NCI-H226 (cell line): Measurements from ENCODE around the gene RPL37A.
A peak's percentile ranks its signal among the peaks of the same experiment; 100 is the strongest.

Experiments used
- DNase-seq: peaks from one replicate; pipeline ENCODE4 v3.0.0-alpha.2; 2015

Gene RPL37A

DNA sequence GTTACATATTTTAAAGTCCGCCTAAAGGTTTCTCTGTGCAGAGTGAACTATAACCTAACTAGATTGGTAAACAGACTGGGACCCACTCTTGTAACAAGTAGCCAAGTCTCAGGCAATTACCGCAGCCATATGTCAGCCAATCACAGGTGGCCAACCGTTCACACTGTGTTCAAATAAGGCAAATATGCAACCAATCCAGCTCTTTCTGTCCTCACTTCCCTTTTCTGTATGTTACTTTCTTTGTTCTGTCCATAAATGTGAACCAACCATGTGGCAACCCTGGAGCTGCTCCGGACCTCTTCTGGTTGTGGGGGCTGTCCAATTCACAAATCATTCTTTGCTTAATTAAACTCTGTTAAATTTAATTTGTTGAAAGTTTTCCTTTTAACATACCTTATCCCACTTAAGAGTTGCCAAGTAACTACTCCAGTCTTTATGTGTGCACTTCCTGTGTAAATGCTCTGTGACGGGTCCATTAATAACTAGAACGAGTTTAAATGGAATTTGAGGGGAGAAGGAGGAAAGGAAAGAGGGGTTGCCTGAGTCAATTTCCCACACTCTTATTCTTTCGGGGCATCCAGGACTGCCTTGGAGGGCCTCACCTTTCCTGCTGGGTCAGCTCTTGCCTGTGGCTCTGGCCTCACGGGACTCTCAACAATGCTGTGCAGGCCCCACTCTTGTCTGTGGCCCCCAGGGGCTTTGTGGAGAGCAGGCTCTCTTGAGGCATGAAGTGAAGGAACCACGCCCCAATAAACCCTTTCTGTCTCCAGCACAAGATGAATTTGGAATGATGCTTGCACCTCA is 6.6 kb upstream of the RPL37A start:
- DNase-seq = no peak

DNA sequence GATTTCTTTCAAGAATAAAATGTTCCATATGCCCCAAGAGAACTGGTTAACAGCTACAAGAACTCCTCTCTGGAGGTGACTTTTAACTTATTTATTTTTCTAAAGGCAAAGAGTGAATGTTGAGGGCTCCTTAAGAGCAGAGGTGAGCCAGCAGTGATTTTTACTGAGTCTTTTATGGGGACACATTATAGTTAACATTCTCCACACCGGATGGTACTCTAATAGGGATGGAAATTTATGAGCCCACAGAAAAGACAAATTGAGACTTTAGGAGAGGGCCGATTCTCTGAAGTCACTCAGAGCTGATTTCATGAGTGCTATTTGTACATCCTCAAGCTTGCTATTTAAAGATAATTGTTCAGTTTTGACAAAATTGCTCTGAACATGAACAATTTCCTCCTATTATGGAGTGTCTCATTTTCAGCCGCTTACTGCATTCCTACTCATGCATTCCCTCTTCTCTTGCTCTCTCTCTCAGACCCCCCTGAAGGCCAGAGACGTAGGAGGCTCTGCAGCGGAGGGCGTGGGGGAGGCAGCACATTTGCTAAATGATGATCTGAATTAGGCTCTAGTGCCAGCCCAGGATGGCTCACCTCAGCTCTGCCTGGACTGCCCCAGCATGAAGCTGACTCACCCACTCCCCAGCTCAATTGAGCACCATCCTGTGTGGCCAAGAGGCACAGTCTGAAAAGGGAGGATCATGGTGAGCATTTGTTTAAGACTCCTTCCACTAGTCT is 5.9 kb upstream of the RPL37A start:
- DNase-seq = peak; percentile 89

DNA sequence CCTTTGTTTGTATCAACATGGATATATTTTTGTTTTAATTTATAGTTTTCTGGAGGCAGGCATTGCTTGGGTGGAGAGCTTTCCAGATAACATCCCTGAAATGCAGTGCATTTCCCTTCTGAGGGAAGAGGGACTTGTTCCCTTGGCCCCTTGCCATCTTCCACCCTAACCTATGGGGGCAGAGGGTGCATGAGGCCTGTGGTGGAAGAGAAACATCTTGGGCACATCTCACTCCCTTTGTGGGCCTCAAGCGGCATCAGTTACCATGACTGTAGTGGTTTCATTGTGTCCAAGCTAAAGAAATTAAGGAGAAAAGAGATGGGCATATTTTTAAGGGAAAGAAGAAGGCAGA is 5.3 kb upstream of the RPL37A start:
- DNase-seq = no peak

GRCh38 chr2:216495656-216496055 is 3.0 kb upstream of the RPL37A start:
- DNase-seq = no peak

DNA sequence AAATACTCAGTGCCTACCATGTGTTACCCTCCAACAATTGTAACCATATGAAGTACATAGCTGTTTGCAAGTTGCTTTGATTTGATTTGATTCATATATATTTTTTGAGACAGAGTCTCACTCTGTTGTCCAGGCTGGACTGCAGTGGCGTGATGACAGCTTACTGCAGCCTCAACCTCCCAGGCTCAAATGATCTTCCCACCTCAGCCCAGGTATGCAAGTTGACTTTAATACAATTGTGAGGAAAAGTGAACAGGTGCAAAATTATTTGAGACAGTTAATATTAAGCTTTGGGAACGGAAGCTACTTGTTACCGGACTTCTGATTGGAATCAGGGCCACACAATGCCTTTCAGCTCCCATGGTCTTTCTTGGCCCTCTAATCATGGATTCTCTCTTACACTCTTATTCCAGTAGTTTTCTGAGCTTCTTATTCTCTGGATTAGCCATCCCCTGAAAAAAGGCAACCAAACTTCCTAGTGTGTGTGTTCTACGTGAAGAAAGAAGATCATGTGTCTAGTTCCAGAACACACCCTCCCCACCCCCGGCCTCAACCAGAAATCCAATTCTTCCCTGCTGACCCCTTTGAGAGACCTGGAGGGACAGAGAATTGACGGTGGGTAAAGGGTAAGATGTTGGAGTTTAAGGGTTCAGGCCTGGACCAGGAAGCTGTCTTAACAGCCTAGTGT is 1.1 kb upstream of the RPL37A start:
- DNase-seq = no peak

GRCh38 chr2:216498070-216498378 is 620 bp upstream of the RPL37A start:
- no peak for DNase-seq

DNA sequence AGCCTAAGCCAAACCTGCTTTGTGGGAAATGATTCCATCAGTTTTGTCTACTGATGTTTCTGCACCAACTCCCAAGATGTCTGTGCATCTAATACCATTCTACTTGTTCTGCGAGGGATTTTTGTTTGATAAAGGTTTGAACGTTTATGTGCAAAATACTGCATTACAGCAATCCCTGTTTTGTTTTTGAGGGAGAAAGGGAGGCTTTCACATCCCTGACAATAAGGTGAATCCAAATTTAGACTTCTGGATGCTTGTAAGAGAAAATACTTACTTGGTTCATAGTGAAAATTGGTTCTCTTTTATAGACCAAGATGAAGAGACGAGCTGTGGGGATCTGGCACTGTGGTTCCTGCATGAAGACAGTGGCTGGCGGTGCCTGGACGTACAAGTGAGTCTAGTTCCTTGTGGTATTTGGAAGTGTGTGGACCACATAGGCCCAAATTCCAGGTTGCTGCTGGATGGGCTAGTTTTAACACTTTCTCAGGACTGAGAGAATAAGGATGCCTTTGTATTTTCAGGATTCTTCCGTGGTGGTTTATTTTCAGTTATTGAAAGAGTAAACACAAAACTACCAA is 1.1 kb downstream of the RPL37A start:
- no peak for DNase-seq

- DNase-seq = no peak
Measured at GRCh38 chr2:216500572-216500971, 1.9 kb downstream of the RPL37A start.

DNA sequence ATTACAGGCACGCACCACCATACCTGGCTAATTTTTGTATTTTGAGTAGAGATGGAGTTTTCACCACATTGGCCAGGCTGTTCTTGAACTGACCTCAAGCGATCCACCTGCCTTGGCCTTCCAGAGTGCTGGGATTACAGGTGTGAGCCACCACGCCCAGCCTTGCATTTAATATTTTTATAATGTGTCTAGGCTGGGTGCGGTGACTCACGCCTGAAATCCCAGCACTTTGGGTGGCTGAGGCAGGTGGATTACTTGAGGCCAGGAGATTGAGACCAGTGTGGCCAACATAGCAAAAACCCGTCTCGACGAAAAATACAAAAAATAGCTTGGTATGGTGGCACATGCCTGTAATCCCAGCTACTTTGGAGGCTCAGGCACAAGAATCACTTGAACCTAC is 3.2 kb downstream of the RPL37A start:
- no peak for DNase-seq

- no peak for DNase-seq
Measured at GRCh38 chr2:216502381-216503158, 3.9 kb downstream of the RPL37A start.

DNA sequence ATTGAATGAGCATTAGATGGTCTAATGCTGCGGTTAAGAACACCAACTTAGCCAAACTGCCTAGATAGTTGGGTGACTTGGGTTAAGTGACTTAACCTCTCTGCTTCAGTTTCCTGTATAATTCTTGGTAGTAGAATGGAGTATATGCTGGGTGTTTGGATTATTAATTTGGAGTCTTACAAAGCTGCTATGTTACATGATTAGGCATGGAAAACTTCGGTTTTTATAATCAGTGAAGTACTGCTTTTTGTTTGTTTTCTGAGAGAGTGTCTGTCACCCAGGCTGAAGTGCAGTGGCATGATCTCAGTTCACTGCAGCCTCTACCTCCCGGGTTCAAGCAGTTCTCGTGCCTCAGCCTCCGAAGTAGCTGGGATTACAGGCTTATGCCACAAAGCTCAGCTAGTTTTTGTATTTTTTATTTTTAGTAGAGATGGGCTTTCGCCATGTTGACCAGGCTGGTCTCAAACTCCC is 4.5 kb downstream of the RPL37A start:
- DNase-seq = no peak

DNA sequence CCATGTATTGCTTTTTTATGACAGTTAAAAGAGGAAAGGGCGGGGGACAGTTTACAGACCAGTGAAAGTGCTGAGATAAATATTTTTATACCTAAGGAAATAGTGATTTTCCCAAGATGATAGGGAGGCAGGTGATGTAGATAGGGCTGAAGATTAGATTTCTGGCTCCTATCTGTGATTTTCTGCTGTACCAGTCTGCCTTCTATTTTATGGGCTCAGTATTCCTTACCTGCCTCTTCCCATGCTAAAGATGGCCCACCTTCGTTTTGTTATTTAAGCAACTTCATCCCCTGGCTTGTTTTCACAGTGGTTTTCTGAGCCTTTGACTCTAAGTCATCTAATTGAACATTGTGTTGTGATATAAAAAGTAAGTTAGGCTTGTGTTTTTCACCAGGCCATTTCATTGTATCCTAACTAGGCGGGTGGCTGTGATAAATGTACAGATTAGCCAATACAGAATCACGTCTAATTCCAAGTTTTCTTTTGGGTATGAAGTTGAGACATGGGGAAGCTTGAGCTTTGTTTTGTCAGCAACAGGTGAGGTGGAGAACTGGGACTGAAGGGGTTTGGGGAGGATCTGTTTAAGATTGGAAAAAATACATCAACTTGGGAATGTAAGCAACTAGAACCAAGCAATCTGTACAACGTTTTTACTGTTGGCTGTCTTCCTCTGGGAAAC is 5.2 kb downstream of the RPL37A start:
- DNase-seq = no peak

- DNase-seq = no peak
Measured at GRCh38 chr2:216504376-216504762, 5.7 kb downstream of the RPL37A start.

GRCh38 chr2:216505133-216506106 is 6.8 kb downstream of the RPL37A start:
- DNase-seq = no peak

- no peak for DNase-seq
Measured at GRCh38 chr2:216507220-216508160, 8.8 kb downstream of the RPL37A start.

DNA sequence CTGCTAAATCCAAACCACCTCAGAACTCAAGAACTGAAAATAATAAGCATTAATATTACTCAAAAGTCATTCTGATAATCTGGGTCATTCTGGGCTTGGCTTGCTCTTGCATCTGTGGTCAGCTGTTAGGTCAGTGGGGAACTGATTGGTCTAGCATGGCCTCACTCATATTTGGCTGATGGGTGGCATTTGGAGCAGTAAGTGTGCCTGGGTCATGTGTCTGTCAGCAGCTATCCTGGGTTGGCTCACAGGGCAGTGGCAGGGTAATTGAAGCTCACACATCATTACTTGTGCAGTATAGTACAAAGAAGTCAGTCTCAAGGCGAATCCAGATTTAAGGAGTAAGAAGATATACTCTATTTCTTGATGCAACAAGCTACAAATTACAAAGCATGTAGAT is 9.6 kb downstream of the RPL37A start:
- DNase-seq = no peak

- DNase-seq = no peak
Measured at GRCh38 chr2:216516730-216517350, 18.2 kb downstream of the RPL37A start.

GRCh38 chr2:216517447-216518225 is 19.0 kb downstream of the RPL37A start:
- DNase-seq = no peak
